Measurements from ENCODE around the gene BIK.

Gene BIK

GRCh38 chr22:43171019-43171491 is 60.5 kb downstream of the BIK start:
- no peak overlapping the region for H4K12ac ChIP-seq (ENCODE audit: low read depth, low read length)
- H3K4me3 ChIP-seq (ENCODE audit: low read depth, low read length), result no peak overlapping the region
- H2BK12ac ChIP-seq (ENCODE audit: low read length), result no peak overlapping the region
- no peak overlapping the region for H2AFZ ChIP-seq (ENCODE audit: insufficient read depth, low read length, poor library complexity)
- no peak overlapping the region for H3K23ac ChIP-seq (ENCODE audit: low read length)
- H2BK5ac ChIP-seq (ENCODE audit: low read depth, low read length, poor library complexity), result no peak overlapping the region
- H3K18ac ChIP-seq (ENCODE audit: low read length), result no peak overlapping the region
- no peak overlapping the region for H2AK5ac ChIP-seq (ENCODE audit: low read length)
- H3K27me3 ChIP-seq (ENCODE audit: insufficient read depth, low read length), result no peaks in the 10 kb centered on the region
- peaks cover 48 to 59% of the 10 kb centered on the region in 2 experiments for H3K36me3 ChIP-seq (ENCODE audit: control insufficient read depth in 1 of 2, insufficient read depth in 2 of 2, low read length in 2 of 2)
- no peak overlapping the region for H3K4me2 ChIP-seq (ENCODE audit: low read length)
- H4K91ac ChIP-seq (ENCODE audit: low read depth, low read length), result no peak overlapping the region
- no peak for DNase-seq
- no peak overlapping the region for H3K9ac ChIP-seq (ENCODE audit: low read length)
- no peak overlapping the region for H3K27ac ChIP-seq (ENCODE audit: low read depth, low read length)
- H3K4me1 ChIP-seq (ENCODE audit: control insufficient read depth in 1 of 2, insufficient read depth in 2 of 2, low read length in 2 of 2), result peaks cover 10 to 12% of the 10 kb centered on the region in 2 experiments
- H3K14ac ChIP-seq (ENCODE audit: low read length), result no peak overlapping the region
- no peak overlapping the region for H3K4ac ChIP-seq (ENCODE audit: low read depth, low read length)
- H4K8ac ChIP-seq (ENCODE audit: low read depth, low read length), result no peak overlapping the region
- peaks cover 4% of the 10 kb centered on the region for H3K79me1 ChIP-seq (ENCODE audit: low read length)
- H3K9me3 ChIP-seq (ENCODE audit: insufficient read depth, low read depth, low read length), result no peaks in the 10 kb centered on the region
- H3K79me2 ChIP-seq (ENCODE audit: control insufficient read depth, insufficient read depth, low read length, poor library complexity), result no peaks in the 10 kb centered on the region
- no peak overlapping the region for H2BK120ac ChIP-seq (ENCODE audit: insufficient read depth, low read length, poor library complexity)
- WGBS (ENCODE audit: extremely low coverage, insufficient coverage, insufficient read length), result no CpG with 5 or more reads among the region's 14 CpGs

GRCh38 chr22:43171607-43172006 is 61.1 kb downstream of the BIK start:
- Histone ChIP-seq H3K4me1 (ENCODE audit: control insufficient read depth in 1 of 2, insufficient read depth in 2 of 2, low read length in 2 of 2) (peaks cover 10 to 12% of the 10 kb centered on the region in 2 experiments), H3K36me3 (ENCODE audit: control insufficient read depth in 1 of 2, insufficient read depth in 2 of 2, low read length in 2 of 2) (peaks cover 51 to 59% of the 10 kb centered on the region in 2 experiments), H3K79me2 (ENCODE audit: control insufficient read depth, insufficient read depth, low read length, poor library complexity) (no peaks in the 10 kb centered on the region), H3K27ac (ENCODE audit: low read depth, low read length) (no peak overlapping the region), H3K18ac (ENCODE audit: low read length) (no peak overlapping the region), H3K79me1 (ENCODE audit: low read length) (peaks cover 4% of the 10 kb centered on the region), H3K9me3 (ENCODE audit: insufficient read depth, low read depth, low read length) (no peaks in the 10 kb centered on the region), H3K4ac (ENCODE audit: low read depth, low read length) (no peak overlapping the region), H4K12ac (ENCODE audit: low read depth, low read length) (no peak overlapping the region), H3K23ac (ENCODE audit: low read length) (no peak overlapping the region), H2AFZ (ENCODE audit: insufficient read depth, low read length, poor library complexity) (no peak overlapping the region), H2BK5ac (ENCODE audit: low read depth, low read length, poor library complexity) (no peak overlapping the region), H4K8ac (ENCODE audit: low read depth, low read length) (no peak overlapping the region), H4K91ac (ENCODE audit: low read depth, low read length) (no peak overlapping the region), H3K14ac (ENCODE audit: low read length) (no peak overlapping the region), H2BK12ac (ENCODE audit: low read length) (no peak overlapping the region), H2AK5ac (ENCODE audit: low read length) (no peak overlapping the region), H2BK120ac (ENCODE audit: insufficient read depth, low read length, poor library complexity) (no peak overlapping the region), H3K4me3 (ENCODE audit: low read depth, low read length) (no peak overlapping the region), H3K27me3 (ENCODE audit: insufficient read depth, low read length) (no peaks in the 10 kb centered on the region), H3K9ac (ENCODE audit: low read length) (no peak overlapping the region), H3K4me2 (ENCODE audit: low read length) (no peak overlapping the region)
- WGBS (ENCODE audit: extremely low coverage, insufficient coverage, insufficient read length), result no CpG with 5 or more reads among the region's 12 CpGs
- no peak for DNase-seq

- peaks cover 10 to 12% of the 10 kb centered on the region in 2 experiments for H3K4me1 ChIP-seq (ENCODE audit: control insufficient read depth in 1 of 2, insufficient read depth in 2 of 2, low read length in 2 of 2)
- no peak overlapping the region for H4K8ac ChIP-seq (ENCODE audit: low read depth, low read length)
- H2AFZ ChIP-seq (ENCODE audit: insufficient read depth, low read length, poor library complexity), result no peak overlapping the region
- H2AK5ac ChIP-seq (ENCODE audit: low read length), result no peak overlapping the region
- H3K14ac ChIP-seq (ENCODE audit: low read length), result no peak overlapping the region
- H2BK120ac ChIP-seq (ENCODE audit: insufficient read depth, low read length, poor library complexity), result no peak overlapping the region
- no peak overlapping the region for H2BK5ac ChIP-seq (ENCODE audit: low read depth, low read length, poor library complexity)
- H4K91ac ChIP-seq (ENCODE audit: low read depth, low read length), result no peak overlapping the region
- H3K9ac ChIP-seq (ENCODE audit: low read length), result no peak overlapping the region
- H3K4me2 ChIP-seq (ENCODE audit: low read length), result no peak overlapping the region
- H3K79me1 ChIP-seq (ENCODE audit: low read length), result peaks cover 4% of the 10 kb centered on the region
- H3K18ac ChIP-seq (ENCODE audit: low read length), result no peak overlapping the region
- H2BK12ac ChIP-seq (ENCODE audit: low read length), result no peak overlapping the region
- no CpG with 5 or more reads among the region's 19 CpGs for WGBS (ENCODE audit: extremely low coverage, insufficient coverage, insufficient read length)
- no peak overlapping the region for H3K23ac ChIP-seq (ENCODE audit: low read length)
- DNase-seq, result no peak
- H3K27ac ChIP-seq (ENCODE audit: low read depth, low read length), result no peak overlapping the region
- no peak overlapping the region for H3K4ac ChIP-seq (ENCODE audit: low read depth, low read length)
- peaks cover 51 to 58% of the 10 kb centered on the region in 2 experiments for H3K36me3 ChIP-seq (ENCODE audit: control insufficient read depth in 1 of 2, insufficient read depth in 2 of 2, low read length in 2 of 2)
- H3K9me3 ChIP-seq (ENCODE audit: insufficient read depth, low read depth, low read length), result no peaks in the 10 kb centered on the region
- H3K4me3 ChIP-seq (ENCODE audit: low read depth, low read length), result no peak overlapping the region
- no peaks in the 10 kb centered on the region for H3K79me2 ChIP-seq (ENCODE audit: control insufficient read depth, insufficient read depth, low read length, poor library complexity)
- no peak overlapping the region for H4K12ac ChIP-seq (ENCODE audit: low read depth, low read length)
- no peaks in the 10 kb centered on the region for H3K27me3 ChIP-seq (ENCODE audit: insufficient read depth, low read length)
Measured at GRCh38 chr22:43172191-43172590, 61.6 kb downstream of the BIK start.

GRCh38 chr22:43173566-43173965 is 63.0 kb downstream of the BIK start:
- Histone ChIP-seq H4K8ac (ENCODE audit: low read depth, low read length) (no peak overlapping the region), H3K36me3 (ENCODE audit: control insufficient read depth in 1 of 2, insufficient read depth in 2 of 2, low read length in 2 of 2) (peaks cover 44 to 53% of the 10 kb centered on the region in 2 experiments), H3K4me2 (ENCODE audit: low read length) (no peak overlapping the region), H3K23ac (ENCODE audit: low read length) (no peak overlapping the region), H3K79me1 (ENCODE audit: low read length) (peaks cover 4% of the 10 kb centered on the region), H2BK5ac (ENCODE audit: low read depth, low read length, poor library complexity) (no peak overlapping the region), H3K18ac (ENCODE audit: low read length) (no peak overlapping the region), H2BK120ac (ENCODE audit: insufficient read depth, low read length, poor library complexity) (no peak overlapping the region), H4K12ac (ENCODE audit: low read depth, low read length) (no peak overlapping the region), H2BK12ac (ENCODE audit: low read length) (no peak overlapping the region), H3K27me3 (ENCODE audit: insufficient read depth, low read length) (no peaks in the 10 kb centered on the region), H3K9ac (ENCODE audit: low read length) (no peak overlapping the region), H3K4me1 (ENCODE audit: control insufficient read depth in 1 of 2, insufficient read depth in 2 of 2, low read length in 2 of 2) (peaks cover 5% of the 10 kb centered on the region in 2 experiments), H3K9me3 (ENCODE audit: insufficient read depth, low read depth, low read length) (no peaks in the 10 kb centered on the region), H3K27ac (ENCODE audit: low read depth, low read length) (no peak overlapping the region), H2AFZ (ENCODE audit: insufficient read depth, low read length, poor library complexity) (no peak overlapping the region), H3K4ac (ENCODE audit: low read depth, low read length) (no peak overlapping the region), H3K4me3 (ENCODE audit: low read depth, low read length) (no peak overlapping the region), H3K14ac (ENCODE audit: low read length) (no peak overlapping the region), H3K79me2 (ENCODE audit: control insufficient read depth, insufficient read depth, low read length, poor library complexity) (no peaks in the 10 kb centered on the region), H2AK5ac (ENCODE audit: low read length) (no peak overlapping the region), H4K91ac (ENCODE audit: low read depth, low read length) (no peak overlapping the region)
- no CpG with 5 or more reads among the region's 9 CpGs for WGBS (ENCODE audit: extremely low coverage, insufficient coverage, insufficient read length)
- DNase-seq, result no peak
